Urinary bladder (tissue), 4 donors: ENCODE data around the gene PNKD. TPM values are rescaled to one million over a fixed set of nuclear protein-coding genes. Genes with fewer than 3 reads are reported as not detected.

Source experiments
- DNase-seq: peaks from one replicate; pipeline ENCODE4 v3.0.0-alpha.2; 2015; ENCODE audit errors: extremely low spot score
- H3K27ac ChIP-seq: one replicate; pipeline ENCODE4 v1.5.1; 2013; ENCODE audit warnings: low read depth, mild to moderate bottlenecking, moderate library complexity
- H3K36me3 ChIP-seq: one replicate; pipeline ENCODE4 v1.6.1; 2013; ENCODE audit warnings: mild to moderate bottlenecking, moderate library complexity; ENCODE audit not compliant: insufficient read depth
- H3K4me1 ChIP-seq: one replicate; pipeline ENCODE4 v1.6.1; 2013; ENCODE audit warnings: mild to moderate bottlenecking, moderate library complexity; ENCODE audit not compliant: insufficient read depth
- H3K4me3 ChIP-seq: one replicate; pipeline ENCODE4 v1.5.1; 2013; ENCODE audit warnings: low read depth, low read length
- WGBS: extraction: QIAGEN DNeasy Blood & Tissue Kit; methylation state at CpG from one replicate; pipeline ENCODE4 v1.1.7; 2013; 5-methylcytosine and 5-hydroxymethylcytosine counted together
- polyA plus RNA-seq: library from polyadenylated mRNA; stranded (reverse); fragments of 200-250 nt; gene quantifications from one replicate; pipeline ENCODE4 v1.2.3, GENCODE V29; 2013
- total RNA-seq: library from RNA; depleted of rRNA; stranded (reverse); fragments of >200 nt; gene quantifications from one replicate; pipeline ENCODE4 v1.2.3, GENCODE V29; 2014
- donor health status: healthy with polysubstance abuse.
- donor health status: healthy.

PNKD gene
- total RNA-seq: 24.6 TPM
- 92.7 TPM for polyA plus RNA-seq

- peaks cover 8% of the 10 kb centered on the region for H3K36me3 ChIP-seq
- H3K4me1 ChIP-seq: no peaks in the 10 kb centered on the region
- peak within 1 kb of the TSS; percentile 80 for H3K4me3 ChIP-seq
- peak; percentile 100 for DNase-seq
- under 1% methylated on average over 64 of the region's 64 CpGs for WGBS
- H3K27ac ChIP-seq: peak within 1 kb of the TSS; percentile 44
These were observed at the start of gene PNKD, which contains the start of gene AAMP for GRCh38 chr2:218269900-218270720. TSS of gene PNKD (plus strand) at chr2:218270519. CDS start at chr2:218270536, 17 bp downstream. TSS of gene AAMP (minus strand) at chr2:218270137. CDS start at chr2:218270086, 51 bp downstream.

- whole genome bisulfite sequencing: 70% methylated on average over 5 of the region's 5 CpGs
- DNase-seq: no peak
- H3K4me1 ChIP-seq: no peaks in the 10 kb centered on the region
- peaks cover 5% of the 10 kb centered on the region for H3K36me3 ChIP-seq
- no peak overlapping the region for H3K4me3 ChIP-seq
- H3K27ac ChIP-seq: no peak overlapping the region
These were observed 49.3 kb upstream of the PNKD start for GRCh38 chr2:218221000-218221399.

GRCh38 chr2:218223046-218223445, 47.3 kb upstream of the PNKD start:
- H3K36me3 ChIP-seq: peaks cover 5% of the 10 kb centered on the region
- H3K27ac ChIP-seq: peak overlapping the region; percentile 23
- DNase-seq: no peak
- WGBS: 72% methylated on average over 5 of the region's 5 CpGs
- no peaks in the 10 kb centered on the region for H3K4me1 ChIP-seq
- H3K4me3 ChIP-seq: no peak overlapping the region

- Histone ChIP-seq H3K4me1 (no peaks in the 10 kb centered on the region), H3K27ac (no peak overlapping the region), H3K36me3 (peaks cover 5% of the 10 kb centered on the region), H3K4me3 (no peak overlapping the region)
- DNase-seq: no peak
- WGBS: 66% methylated on average over 1 of the region's 1 CpG
These were observed 46.1 kb upstream of the PNKD start for GRCh38 chr2:218224186-218224585.

- no peak for DNase-seq
- WGBS: 83% methylated on average over 3 of the region's 3 CpGs
- Histone ChIP-seq H3K36me3 (peaks cover 11% of the 10 kb centered on the region), H3K4me1 (peaks cover 3% of the 10 kb centered on the region), H3K27ac (no peak overlapping the region), H3K4me3 (no peak overlapping the region)
These were observed 43.4 kb upstream of the PNKD start for GRCh38 chr2:218226903-218227302.

GRCh38 chr2:218228366-218229090, 41.8 kb upstream of the PNKD start:
- Histone ChIP-seq H3K4me1 (peaks cover 3% of the 10 kb centered on the region), H3K4me3 (no peak overlapping the region), H3K36me3 (peaks cover 10% of the 10 kb centered on the region), H3K27ac (no peak overlapping the region)
- DNase-seq: no peak
- WGBS: 88% methylated on average over 6 of the region's 6 CpGs

- Histone ChIP-seq H3K4me1 (peaks cover 3% of the 10 kb centered on the region), H3K4me3 (no peak overlapping the region), H3K27ac (no peak overlapping the region), H3K36me3 (peaks cover 10% of the 10 kb centered on the region)
- no peak for DNase-seq
- WGBS: 9% methylated on average over 3 of the region's 3 CpGs
These were observed 41.1 kb upstream of the PNKD start for GRCh38 chr2:218229239-218229638.

GRCh38 chr2:218229851-218230250, 40.5 kb upstream of the PNKD start:
- WGBS: 75% methylated on average over 4 of the region's 4 CpGs
- Histone ChIP-seq H3K36me3 (peaks cover 10% of the 10 kb centered on the region), H3K4me3 (no peak overlapping the region), H3K4me1 (peaks cover 3% of the 10 kb centered on the region), H3K27ac (peak overlapping the region; percentile 67)
- DNase-seq: no peak

- Histone ChIP-seq H3K4me1 (peaks cover 3% of the 10 kb centered on the region), H3K4me3 (no peak overlapping the region), H3K27ac (no peak overlapping the region), H3K36me3 (peaks cover 10% of the 10 kb centered on the region)
- 5% methylated on average over 1 of the region's 1 CpG for WGBS
- no peak for DNase-seq
These were observed 39.4 kb upstream of the PNKD start for GRCh38 chr2:218230882-218231281.

GRCh38 chr2:218233543-218233942, 36.8 kb upstream of the PNKD start:
- no peak overlapping the region for H3K4me3 ChIP-seq
- 86% methylated on average over 4 of the region's 4 CpGs for WGBS
- H3K36me3 ChIP-seq: peaks cover 18% of the 10 kb centered on the region
- H3K27ac ChIP-seq: no peak overlapping the region
- no peak for DNase-seq
- peaks cover 3% of the 10 kb centered on the region for H3K4me1 ChIP-seq

- peaks cover 3% of the 10 kb centered on the region for H3K4me1 ChIP-seq
- H3K36me3 ChIP-seq: peaks cover 18% of the 10 kb centered on the region
- H3K27ac ChIP-seq: no peak overlapping the region
- WGBS: 55% methylated on average over 3 of the region's 3 CpGs
- H3K4me3 ChIP-seq: no peak overlapping the region
- no peak for DNase-seq
These were observed 35.8 kb upstream of the PNKD start for GRCh38 chr2:218234521-218234920.

GRCh38 chr2:218235017-218235416, 35.3 kb upstream of the PNKD start:
- Histone ChIP-seq H3K4me1 (peaks cover 3% of the 10 kb centered on the region), H3K27ac (no peak overlapping the region), H3K36me3 (peaks cover 17% of the 10 kb centered on the region), H3K4me3 (no peak overlapping the region)
- WGBS: 98% methylated on average over 2 of the region's 2 CpGs
- DNase-seq: no peak

GRCh38 chr2:218236829-218237228, 33.5 kb upstream of the PNKD start:
- peaks cover 18% of the 10 kb centered on the region for H3K36me3 ChIP-seq
- DNase-seq: no peak
- no peaks in the 10 kb centered on the region for H3K4me1 ChIP-seq
- no peak overlapping the region for H3K4me3 ChIP-seq
- 91% methylated on average over 4 of the region's 4 CpGs for WGBS
- H3K27ac ChIP-seq: no peak overlapping the region

- H3K4me1 ChIP-seq: no peaks in the 10 kb centered on the region
- H3K27ac ChIP-seq: no peak overlapping the region
- peaks cover 24% of the 10 kb centered on the region for H3K36me3 ChIP-seq
- no peak overlapping the region for H3K4me3 ChIP-seq
- 72% methylated on average over 1 of the region's 1 CpG for WGBS
- no peak for DNase-seq
These were observed 31.4 kb upstream of the PNKD start for GRCh38 chr2:218238887-218239286.
